ENCODE results near the gene AGR2. TPM values are rescaled to one million over a fixed set of nuclear protein-coding genes. Genes with fewer than 3 reads are reported as not detected.

AGR2 gene
- total RNA-seq, 4 donors from 2014 or later, result not detected

DNA sequence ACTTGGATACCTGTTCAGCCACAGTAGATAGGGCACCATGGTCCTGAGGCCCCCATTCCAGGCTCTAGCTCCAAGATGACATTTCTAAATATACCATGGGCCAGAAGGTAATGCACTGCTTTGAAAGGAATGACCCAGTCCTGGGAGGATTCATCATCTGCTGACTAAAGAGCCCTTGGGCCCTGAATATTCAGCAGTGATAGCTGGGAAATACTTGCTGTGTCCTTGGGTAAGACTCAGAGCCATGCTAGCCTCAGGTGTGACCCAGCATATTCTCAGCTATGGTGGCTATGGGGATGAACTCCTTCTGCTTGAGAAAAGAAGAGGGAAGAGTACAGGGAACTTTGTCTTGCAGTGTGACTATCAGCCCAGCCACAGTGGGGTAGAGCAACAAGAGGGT lies 21.3 kb upstream of the AGR2 start:
- Histone ChIP-seq H3K9me3 (no peaks in the 10 kb centered on the region), H3K27me3 (no peaks in the 10 kb centered on the region), H3K4me1 (no peaks in the 10 kb centered on the region), H3K27ac (replicated peaks in 1 of 4) (no peak overlapping the region), H3K36me3 (no peaks in the 10 kb centered on the region), H3K4me3 (no peak overlapping the region)
- TF ChIP-seq POLR2AphosphoS5 (IDR thresholded peaks at IDR 0.05), result no peak
- TF ChIP-seq POLR2A (IDR thresholded peaks at IDR 0.05; ENCODE audit: low read depth), result no peak
- TF ChIP-seq CTCF (IDR thresholded peaks at IDR 0.05), result no peak
- no peak for TF ChIP-seq EP300 (IDR thresholded peaks at IDR 0.05)
- intact Hi-C loops (cut with DNase I), result no loop called here
- no peak for DNase-seq (ENCODE audit: extremely low spot score)

DNA sequence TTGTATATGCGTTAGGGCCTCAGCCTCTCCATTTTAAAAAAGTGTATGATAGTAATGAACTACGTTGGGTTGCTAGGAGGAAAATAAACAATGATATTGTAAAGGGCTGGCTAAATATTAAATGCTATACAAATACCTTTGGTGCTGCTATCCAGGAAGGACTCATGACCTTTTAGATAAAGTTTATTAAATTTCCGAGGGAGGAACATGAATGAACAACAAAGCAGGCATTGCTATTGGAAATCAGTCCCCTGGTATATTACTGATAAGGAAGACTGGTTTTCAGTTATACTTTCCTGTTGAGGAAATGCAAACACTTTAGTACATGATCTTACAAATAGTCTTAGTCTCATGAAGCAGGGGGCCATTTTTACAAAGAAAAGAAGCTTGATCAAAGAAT lies 17.2 kb upstream of the AGR2 start:
- Histone ChIP-seq H3K36me3 (no peaks in the 10 kb centered on the region), H3K4me3 (no peak overlapping the region), H3K27ac (replicated peaks in 1 of 4) (no peak overlapping the region), H3K4me1 (no peaks in the 10 kb centered on the region), H3K9me3 (no peaks in the 10 kb centered on the region), H3K27me3 (no peaks in the 10 kb centered on the region)
- no peak for TF ChIP-seq CTCF (IDR thresholded peaks at IDR 0.05)
- no peak for TF ChIP-seq EP300 (IDR thresholded peaks at IDR 0.05)
- no peak for TF ChIP-seq POLR2A (IDR thresholded peaks at IDR 0.05; ENCODE audit: low read depth)
- no peak for TF ChIP-seq POLR2AphosphoS5 (IDR thresholded peaks at IDR 0.05)
- WGBS, result 60% methylated on average over 3 of the region's 3 CpGs
- no peak for DNase-seq (ENCODE audit: extremely low spot score)
- intact Hi-C loops (cut with DNase I), result no loop called here

DNA sequence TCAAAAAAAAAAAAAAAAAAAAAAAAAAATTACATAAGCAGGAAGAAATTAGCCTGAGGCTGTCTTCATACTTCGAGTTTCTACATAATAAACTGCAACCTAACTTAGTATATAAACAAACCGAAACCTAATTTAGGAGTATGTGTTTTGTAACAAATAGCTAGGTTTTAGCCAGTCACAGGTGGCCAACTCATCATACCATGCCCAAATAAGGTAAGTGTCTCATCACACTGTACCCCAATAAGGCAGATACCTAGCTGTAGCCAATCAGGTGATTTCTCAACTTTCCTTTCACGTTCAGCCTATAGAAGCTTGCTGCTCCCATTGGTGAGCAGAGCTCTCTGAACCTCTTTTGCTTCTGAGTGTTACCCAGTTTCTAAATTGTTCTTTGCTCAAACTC lies 13.9 kb upstream of the AGR2 start:
- WGBS, result 94% methylated on average over 3 of the region's 3 CpGs
- Histone ChIP-seq H3K27ac (replicated peaks in 1 of 4) (no peak overlapping the region), H3K4me1 (no peaks in the 10 kb centered on the region), H3K36me3 (no peaks in the 10 kb centered on the region), H3K9me3 (no peaks in the 10 kb centered on the region), H3K27me3 (no peaks in the 10 kb centered on the region), H3K4me3 (no peak overlapping the region)
- no peak for DNase-seq (ENCODE audit: extremely low spot score)
- intact Hi-C loops (cut with DNase I), result no loop called here
- TF ChIP-seq CTCF (IDR thresholded peaks at IDR 0.05) (no peak), EP300 (IDR thresholded peaks at IDR 0.05) (no peak), POLR2AphosphoS5 (IDR thresholded peaks at IDR 0.05) (no peak), POLR2A (IDR thresholded peaks at IDR 0.05; ENCODE audit: low read depth) (no peak)

- Histone ChIP-seq H3K36me3 (no peaks in the 10 kb centered on the region), H3K4me1 (no peaks in the 10 kb centered on the region), H3K4me3 (no peak overlapping the region), H3K27me3 (no peaks in the 10 kb centered on the region), H3K9me3 (no peaks in the 10 kb centered on the region), H3K27ac (replicated peaks in 1 of 4) (no peak overlapping the region)
- 90% methylated on average over 1 of the region's 1 CpG for WGBS
- DNase-seq (ENCODE audit: extremely low spot score), result no peak
- intact Hi-C loops (cut with DNase I), result no loop called here
- TF ChIP-seq POLR2AphosphoS5 (IDR thresholded peaks at IDR 0.05), result no peak
- no peak for TF ChIP-seq POLR2A (IDR thresholded peaks at IDR 0.05; ENCODE audit: low read depth)
- no peak for TF ChIP-seq EP300 (IDR thresholded peaks at IDR 0.05)
- no peak for TF ChIP-seq CTCF (IDR thresholded peaks at IDR 0.05)
These were observed 12.7 kb upstream of the AGR2 start for GRCh38 chr7:16817536-16817935.

GRCh38 chr7:16816824-16817223 lies 12.0 kb upstream of the AGR2 start:
- H3K27ac ChIP-seq (replicated peaks in 1 of 4), result no peak overlapping the region
- no peak overlapping the region for H3K4me3 ChIP-seq
- intact Hi-C loops (cut with DNase I), result no loop called here
- 70% methylated on average over 2 of the region's 2 CpGs for WGBS
- TF ChIP-seq POLR2AphosphoS5 (IDR thresholded peaks at IDR 0.05) (no peak), CTCF (IDR thresholded peaks at IDR 0.05) (no peak), POLR2A (IDR thresholded peaks at IDR 0.05; ENCODE audit: low read depth) (no peak), EP300 (IDR thresholded peaks at IDR 0.05) (no peak)
- no peaks in the 10 kb centered on the region for H3K27me3 ChIP-seq
- H3K9me3 ChIP-seq, result no peaks in the 10 kb centered on the region
- no peaks in the 10 kb centered on the region for H3K4me1 ChIP-seq
- H3K36me3 ChIP-seq, result no peaks in the 10 kb centered on the region
- no peak for DNase-seq (ENCODE audit: extremely low spot score)

Measured in esophagus muscularis mucosa (tissue), 4 donors.